HT-29 (cell line): Measurements from ENCODE around the gene CBFA2T2. TPM values are rescaled to one million over a fixed set of nuclear protein-coding genes. Genes with fewer than 3 reads are reported as not detected.
"Not testable (repeated sequence)": the region's sequence is repeated elsewhere in the genome, so short reads cannot be mapped to it uniquely, and the experiment has no call there.

Experiments
- DNase-seq: peaks from one replicate; pipeline ENCODE4 v3.0.0-alpha.2; 2015; ENCODE audit warnings: low spot score
- total RNA-seq: library from RNA; depleted of rRNA; stranded (reverse); fragments of >200 nt; shearing (Covaris generic); gene quantifications from 2 replicates; pipeline ENCODE4 v1.2.3, GENCODE V29; 2014; rRNA removed

Gene CBFA2T2
- total RNA-seq: 9.6 and 10.2 TPM in 2 replicates

DNA sequence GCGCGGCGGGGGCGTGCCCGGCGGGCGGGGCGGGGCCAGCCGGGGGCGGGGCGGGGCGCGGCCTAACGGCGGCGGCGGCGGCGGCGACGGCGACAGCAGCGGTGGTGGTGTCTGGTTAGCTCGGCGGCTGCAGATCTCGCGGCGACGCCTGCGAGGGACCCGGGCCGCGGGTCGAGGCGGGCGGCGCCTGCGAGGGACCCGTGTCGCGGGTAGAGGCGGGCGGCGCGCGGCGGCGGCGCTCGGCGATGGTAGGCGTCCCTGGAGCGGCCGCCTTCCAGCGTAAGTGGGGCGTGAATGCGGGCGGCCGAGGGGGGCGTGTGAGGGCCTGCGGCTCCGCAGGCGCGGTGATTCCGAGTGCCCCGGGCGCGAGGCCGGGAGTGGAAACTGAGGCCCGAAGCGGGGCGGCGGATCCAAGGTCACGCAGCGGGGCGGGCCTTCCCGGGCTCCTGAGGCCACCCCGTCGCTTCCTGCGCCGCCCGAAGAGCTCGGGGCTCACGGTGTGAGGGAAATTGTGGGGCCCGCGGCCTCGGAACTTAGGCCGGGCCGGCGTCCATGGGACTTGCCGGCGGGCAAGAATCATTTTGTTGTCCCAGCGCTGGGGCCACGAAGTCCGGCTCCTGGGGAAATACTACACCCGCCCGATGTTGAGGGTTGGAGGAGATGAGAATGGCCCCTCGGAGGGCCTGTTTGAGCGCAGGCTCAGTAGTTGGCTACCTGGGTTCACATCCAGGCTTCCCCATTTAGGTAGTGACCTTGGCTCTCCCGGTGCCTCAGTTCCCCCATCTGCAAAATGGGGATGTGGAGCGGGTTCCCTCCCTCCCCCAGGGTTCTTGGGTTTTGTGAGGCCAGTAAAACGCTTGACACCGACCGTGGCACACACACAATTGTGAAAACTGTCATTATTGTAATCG is at the start of gene CBFA2T2:
CBFA2T2 (plus strand) TSS at position 74 of the 911 bp plus-strand sequence; CDS start at position 246, 172 bp downstream.
- peak; percentile 66 for DNase-seq

DNA sequence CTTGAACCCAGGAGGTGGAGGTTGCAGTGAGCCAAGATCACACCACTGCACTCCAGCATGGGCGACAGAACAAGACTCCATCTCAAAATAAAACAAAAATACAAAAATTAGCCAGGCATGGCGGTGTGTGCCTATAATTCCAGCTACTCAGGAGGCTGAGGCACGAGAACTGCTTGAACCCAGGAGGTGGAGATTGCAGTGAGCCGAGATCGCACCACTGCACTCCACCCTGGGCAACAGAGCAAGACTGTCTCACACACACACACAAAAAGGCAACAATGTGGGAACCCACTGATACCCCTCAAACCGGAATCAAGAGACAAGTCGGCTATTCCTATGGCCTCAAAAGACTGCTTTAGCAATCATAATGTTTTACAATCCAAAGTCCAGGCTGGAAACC is 49.3 kb upstream of the CBFA2T2 start:
- DNase-seq: not testable (repeated sequence)

DNA sequence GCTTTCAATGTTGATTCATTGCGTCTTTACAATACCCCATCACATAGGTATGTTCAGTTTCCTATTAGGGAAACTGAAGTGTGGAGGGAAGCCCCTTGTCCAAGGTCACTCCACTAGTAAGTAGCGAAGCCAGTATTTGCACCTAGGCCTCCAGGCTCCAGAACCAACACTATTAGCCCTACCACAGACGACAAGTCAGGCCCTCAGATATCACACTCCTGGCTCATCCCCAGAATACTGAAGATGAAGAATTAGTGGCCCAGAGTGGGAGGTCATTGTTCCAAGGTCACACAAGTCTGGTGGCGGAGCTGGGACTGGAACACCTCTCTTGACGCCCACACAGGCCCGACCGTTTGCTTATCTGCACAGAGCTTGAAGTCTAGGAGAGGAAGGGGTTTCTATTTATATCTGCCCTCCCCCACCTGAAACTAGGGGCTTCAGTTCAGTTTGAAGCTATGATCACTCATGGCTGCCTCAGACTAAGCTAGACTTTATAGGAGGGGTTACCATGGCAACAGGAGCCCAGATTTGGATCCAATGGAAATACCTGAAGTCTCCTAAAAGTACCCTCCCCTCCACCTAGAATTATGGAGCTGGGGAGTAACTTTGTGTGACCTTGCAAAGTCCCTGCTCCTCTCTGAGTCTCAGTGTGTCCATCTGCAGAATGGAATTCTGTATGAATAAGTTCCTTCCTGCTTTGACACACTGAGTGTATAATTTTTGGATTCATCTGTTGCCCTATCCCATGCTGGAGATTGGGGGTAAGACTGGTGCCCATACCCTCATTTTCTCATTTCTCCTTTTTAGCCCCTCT is 48.5 kb upstream of the CBFA2T2 start:
- no peak for DNase-seq

DNA sequence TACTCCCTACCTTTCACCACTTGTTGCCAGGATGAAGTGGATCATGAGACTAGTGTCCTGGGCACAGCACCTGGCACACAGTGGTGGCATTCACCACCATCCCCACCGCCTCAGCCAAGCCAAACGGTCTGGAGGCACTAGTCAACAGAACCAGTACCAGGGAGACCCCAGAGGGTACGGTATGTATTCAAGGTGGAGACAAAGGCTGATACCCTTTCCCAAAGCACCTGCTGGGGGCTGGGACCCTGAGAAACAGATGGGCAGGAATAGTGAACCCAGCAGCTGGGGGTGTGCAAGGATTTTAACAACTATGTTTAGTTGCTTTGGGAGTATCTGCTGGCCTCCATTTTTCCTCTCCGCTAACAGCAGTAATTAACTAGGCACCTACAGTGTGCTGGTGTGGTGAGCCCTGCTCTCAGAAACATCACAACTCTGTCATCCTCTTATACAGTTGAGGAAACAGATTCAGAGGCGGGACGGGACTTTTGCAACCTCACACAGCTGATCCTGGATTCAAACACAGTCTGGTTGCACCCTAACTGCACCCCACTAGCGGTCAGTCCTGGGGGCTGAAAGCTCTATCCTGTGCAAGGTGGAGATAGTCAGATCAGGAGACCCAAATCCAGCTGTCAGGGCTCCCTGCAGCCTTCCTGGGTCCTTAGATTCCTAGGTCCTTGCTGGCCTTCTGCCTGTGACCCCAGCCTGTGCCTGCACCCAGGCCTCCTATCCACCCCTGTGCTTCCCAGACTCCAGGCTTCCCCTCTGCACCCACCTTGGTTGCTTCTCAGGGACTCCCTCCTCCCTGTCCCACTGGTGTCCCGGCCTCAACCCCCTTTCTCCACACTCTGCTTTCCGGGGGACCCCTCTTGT is 47.5 kb upstream of the CBFA2T2 start:
- DNase-seq: no peak

DNA sequence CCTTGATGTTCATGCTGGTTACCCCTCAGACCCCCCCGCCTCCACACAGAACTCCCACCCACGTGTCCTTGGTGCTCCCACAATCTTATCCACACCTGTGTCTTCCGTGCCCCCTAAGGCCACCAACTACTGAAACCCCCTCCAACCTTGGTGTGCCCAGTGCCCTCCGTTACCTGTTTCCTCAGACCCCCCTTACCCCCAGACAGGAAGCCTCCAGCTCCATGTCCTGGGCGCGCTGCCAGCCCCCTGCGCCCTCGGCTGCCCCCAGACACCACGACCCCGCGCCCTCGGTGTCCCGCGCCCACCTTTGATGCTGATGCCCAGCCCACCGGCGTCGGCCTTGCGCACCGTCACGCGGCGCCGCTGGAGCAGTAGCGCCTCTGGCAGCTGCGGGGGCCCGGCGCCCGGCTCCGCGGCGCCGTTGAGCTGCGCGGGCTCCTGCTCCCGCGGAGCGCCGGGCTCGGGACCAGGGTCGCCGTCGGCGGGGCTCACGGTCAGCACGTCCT is 46.8 kb upstream of the CBFA2T2 start:
- no peak for DNase-seq

DNA sequence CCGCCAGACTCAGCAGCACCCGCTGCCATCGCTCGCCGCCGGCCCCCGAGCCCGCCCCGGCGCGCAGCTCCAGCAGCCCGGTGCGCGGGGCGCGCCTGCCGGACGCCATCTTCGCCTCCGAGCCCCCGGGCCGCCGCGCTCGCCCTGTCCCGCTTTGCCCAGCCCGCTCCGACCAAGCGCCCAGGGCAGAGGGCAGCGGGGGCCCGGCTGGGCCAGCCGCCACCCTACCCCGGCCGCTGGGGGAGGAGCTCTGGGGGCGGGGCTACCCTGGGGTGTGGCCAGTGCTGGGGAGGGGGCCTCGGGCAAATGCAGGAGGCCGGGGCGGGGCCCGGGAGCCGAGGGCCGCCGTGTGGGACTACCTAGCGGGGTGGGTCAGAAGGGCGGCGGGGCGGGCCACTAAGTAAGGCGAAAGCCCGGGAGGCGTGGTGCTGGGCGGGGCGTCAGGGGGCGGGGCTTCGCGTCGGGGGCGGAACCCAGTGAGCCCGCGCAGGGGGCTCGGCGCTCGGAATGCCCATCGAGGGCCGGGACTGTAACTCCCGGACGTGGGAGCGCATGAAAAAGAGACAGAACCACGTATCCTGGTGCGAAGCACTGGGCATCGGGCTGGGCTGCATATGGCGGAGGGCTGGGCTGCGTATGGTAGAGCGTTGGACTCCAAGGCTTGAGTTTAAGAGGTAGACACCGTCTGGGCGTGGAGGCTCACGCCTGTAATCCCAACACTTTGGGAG is 46.2 kb upstream of the CBFA2T2 start, which contains the start of gene SNTA1:
SNTA1 (minus strand) TSS at position 252 of the 728 bp plus-strand sequence; CDS start at position 109, 143 bp downstream.
- DNase-seq: peak; percentile 75

DNA sequence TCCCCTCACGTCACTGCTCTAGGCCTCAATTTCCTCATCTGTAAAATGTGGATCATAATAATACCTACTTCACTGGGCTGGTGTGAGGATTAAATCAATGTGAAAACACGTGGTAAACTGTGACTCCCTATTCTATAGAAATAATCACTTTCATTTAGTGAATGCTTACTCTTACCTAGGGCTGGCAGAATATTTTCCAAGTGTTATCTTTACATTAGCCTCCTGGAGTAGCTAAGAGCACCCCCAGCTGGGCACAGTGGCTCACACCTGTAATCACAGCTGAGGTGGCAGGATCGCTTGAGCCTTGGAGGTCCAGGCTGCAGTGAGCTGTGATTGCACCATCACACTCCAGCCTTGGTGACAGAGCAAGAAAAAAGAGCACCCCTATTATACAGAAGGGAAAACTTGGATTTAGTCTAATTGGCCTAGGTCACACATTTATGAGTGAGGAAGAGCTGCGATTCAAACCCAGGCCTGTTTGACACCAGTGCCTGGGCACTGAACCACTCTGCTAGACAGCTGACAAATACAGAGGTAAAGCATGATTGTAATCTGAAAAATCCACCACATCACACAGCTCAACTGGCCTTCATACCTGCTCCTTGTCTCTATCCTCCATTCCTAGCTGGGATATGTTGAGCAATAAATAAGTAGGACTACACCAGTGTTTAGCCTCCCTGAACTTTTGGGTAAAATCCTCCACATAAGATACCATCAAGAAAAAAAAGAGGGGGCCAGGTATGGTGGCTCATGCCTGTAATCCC is 44.9 kb upstream of the CBFA2T2 start:
- DNase-seq: peak; percentile 56

DNA sequence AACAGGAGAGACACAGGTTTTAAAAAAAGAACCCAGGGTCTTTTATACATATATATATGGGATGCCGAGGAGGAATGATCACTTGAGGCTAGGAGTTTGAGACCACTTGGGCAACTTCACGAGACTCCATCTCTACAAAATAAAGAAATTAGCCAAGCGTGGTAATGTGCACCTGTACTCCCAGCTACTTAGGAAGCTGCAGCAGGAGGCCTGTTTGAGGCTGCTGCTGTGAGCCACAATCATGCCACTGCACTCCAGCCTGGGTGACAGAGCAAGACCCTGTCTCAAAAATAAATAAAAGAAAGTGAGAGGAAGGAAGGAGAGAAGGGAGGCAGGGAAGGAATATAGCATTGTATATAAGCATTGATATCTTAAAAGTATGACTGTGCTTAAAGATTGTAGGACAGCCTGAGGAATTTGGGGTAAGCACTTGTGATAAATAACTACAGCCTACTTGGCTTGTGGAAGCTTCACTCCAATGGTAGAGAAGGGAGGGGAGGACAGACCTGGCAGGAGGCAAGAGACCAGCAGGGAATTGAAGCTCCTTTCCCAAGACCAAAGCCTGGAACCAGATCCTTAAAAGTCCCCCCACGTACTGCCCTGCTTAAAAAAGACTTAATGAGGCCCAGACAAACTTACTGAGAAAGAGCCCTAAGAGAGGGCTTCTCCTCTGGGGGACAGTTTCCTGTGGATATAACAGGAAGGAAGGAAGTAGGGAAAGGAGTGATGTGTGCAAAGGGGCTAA is 43.8 kb upstream of the CBFA2T2 start:
- DNase-seq: no peak

DNA sequence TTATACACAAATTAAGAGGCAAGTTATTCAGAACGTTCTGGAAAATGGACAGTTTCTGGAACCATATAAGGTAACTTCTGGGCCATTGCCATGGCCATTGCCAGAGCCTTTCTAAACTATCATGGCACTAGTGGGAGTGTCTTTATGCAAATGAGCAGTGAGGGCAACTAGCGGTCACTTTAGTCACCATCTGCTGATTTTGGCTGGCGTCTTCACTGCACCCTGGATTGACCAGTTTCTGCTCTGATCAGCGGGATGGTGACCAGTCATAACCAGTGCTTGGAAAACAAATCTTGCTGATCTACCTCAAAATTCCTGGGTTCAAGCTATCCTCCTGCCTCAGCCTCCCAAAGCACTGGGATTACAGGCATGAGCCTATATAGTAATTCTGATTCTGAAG is 39.0 kb upstream of the CBFA2T2 start:
- DNase-seq: peak; percentile 38

DNA sequence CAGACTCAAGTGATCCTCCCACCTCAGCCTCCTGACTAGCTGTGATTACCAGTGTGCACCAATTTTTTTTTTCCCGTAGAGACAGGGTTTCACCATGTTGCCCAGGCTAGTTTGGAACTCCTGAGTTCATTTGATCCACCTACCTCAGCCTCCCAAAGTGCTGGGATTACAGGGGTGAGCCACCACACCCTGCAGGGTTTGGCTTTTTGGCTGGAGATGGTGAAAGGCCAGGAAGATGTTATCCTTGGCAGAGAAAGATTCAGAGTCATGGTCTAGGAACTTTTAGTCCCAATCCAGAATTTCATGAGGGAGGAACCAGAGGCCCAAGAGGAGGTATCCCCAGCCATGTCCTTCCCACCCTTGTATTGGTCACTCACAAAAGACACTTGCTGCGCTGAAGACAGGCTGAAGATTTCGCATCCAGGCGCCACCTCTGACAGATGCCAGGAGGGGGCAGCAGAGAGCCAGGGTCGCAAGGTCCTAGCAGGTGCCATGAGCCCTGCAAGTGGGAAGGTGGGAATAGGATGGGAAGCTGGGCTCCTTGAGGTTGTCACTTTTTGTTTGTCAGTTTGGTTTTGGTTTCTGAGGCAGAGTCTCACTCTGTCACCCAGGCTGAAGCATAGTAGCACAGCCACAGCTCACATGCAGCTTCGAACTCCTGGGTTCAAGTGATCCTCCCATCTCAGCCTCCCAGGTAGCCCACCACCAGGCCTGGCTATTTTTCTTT is 32.8 kb upstream of the CBFA2T2 start:
- DNase-seq: peak; percentile 95

DNA sequence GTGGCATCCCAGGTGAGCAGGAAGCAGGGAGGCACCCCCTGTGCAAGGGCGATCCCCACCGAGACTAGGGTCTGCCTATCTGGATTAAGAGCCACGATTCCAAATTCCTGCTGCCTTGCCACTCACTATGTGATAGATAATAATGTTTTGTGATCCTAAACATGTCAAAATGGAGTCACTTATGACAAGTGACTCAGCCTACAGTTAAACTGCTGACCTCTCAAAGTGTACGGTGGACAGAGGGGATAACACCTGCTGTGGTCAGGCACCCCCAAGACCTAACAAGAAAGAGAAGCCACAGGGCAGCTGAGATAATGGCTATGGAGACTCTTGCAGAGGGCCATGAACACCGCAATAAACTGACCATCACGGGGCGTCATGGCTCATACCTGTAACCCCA is 30.3 kb upstream of the CBFA2T2 start:
- DNase-seq: no peak

DNA sequence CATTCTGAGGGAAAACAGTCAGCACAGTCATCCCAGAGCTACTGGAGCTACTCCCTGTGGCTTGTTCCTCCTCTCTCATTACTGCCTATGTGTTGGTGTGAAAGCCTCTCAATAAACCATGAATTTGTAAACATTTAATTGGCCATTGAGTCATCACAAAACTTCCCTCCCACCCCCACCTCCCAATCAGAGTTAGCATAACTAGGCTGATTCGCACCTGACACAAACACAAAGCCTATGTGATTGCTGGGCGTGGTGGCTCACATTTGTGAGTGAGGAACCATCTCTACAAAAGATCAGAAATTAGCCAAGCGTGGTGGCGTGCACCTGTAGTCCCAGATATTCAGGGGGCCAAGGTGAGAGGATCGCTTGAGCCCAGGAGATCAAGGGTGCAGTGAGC is 29.2 kb upstream of the CBFA2T2 start:
- DNase-seq: no peak

DNA sequence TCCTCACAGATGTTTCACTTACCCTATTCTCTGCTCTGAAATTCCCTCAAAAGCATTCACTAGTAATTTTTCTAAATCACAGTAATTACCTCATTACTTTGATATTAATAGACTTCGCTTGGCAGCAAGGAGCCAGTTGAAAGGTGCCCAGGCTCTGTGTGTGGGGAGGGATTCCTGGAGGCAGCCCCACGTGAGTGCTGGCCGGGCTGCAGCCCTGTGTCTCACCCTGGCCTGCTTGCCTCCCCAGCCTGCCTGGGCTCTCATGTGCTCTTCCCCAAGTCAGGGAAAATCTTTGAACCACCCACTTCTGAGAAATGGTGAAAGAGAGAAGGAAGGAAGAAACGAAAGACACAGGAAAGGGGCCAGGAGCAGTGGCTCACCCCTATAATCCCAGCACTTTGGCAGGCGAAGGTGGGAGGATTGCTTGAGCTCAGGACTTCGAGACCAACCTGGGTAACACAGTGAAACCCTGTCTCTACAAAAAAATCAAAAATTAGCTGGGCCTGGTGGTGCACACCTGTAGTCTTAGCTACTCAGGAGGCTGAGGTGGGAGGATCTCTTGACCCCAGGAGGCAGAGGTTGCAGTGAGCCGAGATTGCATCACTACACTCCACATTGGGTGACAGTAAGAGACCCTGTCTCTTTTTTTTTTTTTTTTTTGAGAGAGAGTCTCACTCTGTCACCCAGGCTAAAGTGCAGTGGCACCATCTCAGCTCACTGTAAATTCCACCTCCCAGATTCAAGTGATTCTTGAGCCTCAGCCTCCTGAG is 26.4 kb upstream of the CBFA2T2 start:
- DNase-seq: no peak

DNA sequence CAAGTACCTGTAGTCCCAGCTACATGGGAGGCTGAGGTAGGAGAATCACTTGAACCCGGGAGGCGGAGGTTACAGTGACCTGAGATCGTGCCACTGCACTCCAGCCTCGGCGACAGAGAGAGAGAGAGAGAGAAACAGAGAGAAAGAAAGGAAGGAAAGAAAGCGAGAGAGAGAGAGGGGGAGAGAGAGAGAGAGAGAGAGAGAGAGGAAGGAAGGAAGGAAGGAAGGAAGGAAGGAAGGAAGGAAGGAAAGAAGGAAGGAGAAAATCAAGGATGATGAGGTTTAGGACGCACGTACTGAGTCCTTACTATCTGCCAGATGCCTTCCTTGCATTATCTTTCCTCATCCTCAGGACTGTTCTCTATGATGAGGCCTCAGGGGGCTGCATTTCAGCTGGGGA is 25.1 kb upstream of the CBFA2T2 start:
- not testable (repeated sequence) for DNase-seq

DNA sequence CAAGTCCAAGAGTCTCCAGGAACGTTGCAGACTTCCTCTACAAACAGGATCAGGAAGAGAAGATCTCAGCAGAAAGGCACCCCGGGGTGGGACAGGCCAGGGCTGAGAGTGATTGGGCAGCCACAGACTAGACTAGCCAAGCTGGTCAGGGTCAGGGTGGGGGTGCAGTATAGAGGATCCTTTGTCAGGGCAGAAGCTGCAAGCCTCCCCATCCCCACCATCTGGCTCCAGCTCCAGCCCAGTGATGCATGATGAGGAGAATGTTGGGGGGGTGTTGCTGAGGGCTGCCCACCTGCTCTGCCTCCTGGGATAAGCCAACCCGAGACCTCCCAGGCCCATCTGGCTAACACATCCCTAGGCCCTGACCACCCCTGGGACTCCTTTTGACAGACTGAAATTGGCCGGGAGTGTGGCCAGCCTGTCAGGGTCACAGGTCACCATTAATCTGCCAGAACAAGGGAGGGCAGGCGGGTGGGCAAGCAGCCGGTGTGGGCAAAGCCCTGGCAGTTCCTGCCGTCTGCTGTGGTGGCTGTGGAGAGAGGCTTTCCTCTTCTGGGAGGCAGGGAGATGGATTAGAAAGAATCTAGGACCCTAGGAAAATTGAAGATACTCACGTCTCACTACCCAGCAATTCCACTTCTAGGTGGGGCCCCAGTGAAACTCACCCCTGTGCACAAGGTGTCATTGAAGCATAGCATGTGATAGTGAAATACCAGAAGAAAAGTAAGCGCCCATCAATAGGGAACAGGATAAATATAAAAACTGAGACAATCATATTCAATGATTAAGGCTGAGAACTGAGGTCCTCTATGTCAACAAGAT is 24.2 kb upstream of the CBFA2T2 start:
- DNase-seq: peak; percentile 77

DNA sequence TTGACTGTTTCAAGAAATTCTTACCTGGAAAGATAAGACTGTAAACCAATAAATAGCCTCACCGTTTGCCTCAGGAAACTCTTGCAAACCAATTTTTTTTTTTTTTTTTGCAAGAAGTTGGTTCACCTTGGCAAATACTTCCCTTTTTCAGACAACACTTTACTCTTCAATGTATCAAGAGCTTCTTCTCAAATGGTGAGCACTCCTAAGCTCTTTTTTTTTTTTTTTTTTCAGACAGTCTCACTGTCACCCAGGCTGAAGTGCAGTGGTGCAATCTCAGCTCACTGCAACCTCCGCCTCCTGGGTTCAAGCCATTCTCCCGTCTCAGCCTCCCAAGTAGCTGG is 23.6 kb upstream of the CBFA2T2 start:
- DNase-seq: no peak

DNA sequence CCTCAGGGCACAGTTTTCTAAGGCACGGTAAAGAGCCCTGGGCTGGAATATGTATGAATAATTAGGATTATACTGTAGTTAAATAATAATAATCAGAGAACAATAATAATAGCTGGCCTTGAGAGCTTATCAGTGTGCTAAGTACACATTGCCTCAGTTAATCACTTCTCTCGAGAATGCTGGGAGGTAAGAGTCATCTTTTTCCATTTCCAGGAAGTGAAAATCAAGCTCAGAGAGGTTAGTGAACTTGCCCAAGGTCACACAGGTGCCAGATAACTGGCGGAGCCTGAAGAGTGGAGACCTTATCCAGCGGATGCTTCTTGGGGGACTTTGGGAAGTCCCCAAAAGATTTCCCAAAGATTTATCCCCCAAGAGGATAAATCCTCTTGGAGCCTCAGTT is 19.4 kb upstream of the CBFA2T2 start:
- DNase-seq: no peak
